Psoas muscle (tissue), 8 donors: ENCODE measurements around the gene C1orf21. TPM values are rescaled to one million over a fixed set of nuclear protein-coding genes. Genes with fewer than 3 reads are reported as not detected.
A peak's percentile ranks its signal among the peaks of the same experiment; 100 is the strongest.

ENCODE experiments used
- ATAC-seq, 4 donors: fragments of 200-7000 bp; cut with Tn5 transposase; one replicate each; pipeline ENCODE4 v1.9.1; 2020; ENCODE audit warnings: moderate library complexity in 3 of 4, mild to moderate bottlenecking in 2 of 4
- DNase-seq, 2 donors: peaks; one replicate each; pipeline ENCODE4 v3.0.0-alpha.2; 2020
- H3K27ac ChIP-seq: fragments of 200-600 bp; one replicate; pipeline ENCODE4 v1.8.0; 2022
- H3K27me3 ChIP-seq, 3 donors: fragments of 200-600 bp in 1 of 3; one replicate each; pipeline versions ENCODE4 v1.6.1 to v1.8.0; 2013 to 2022; ENCODE audit warnings: low read length in 2 of 3, mild to moderate bottlenecking in 2 of 3, moderate library complexity in 1 of 3; ENCODE audit not compliant: insufficient read depth in 3 of 3
- H3K36me3 ChIP-seq, 2 donors: fragments of 200-600 bp in 1 of 2; one replicate each; pipeline versions ENCODE4 v1.6.1 to v1.8.0; 2013 to 2022; ENCODE audit warnings: low read depth in 1 of 2, mild to moderate bottlenecking in 1 of 2, moderate library complexity in 1 of 2; ENCODE audit not compliant: insufficient read depth in 1 of 2
- H3K4me1 ChIP-seq: fragments of 200-600 bp; one replicate; pipeline ENCODE4 v1.8.0; 2022
- H3K4me3 ChIP-seq: fragments of 200-600 bp; one replicate; pipeline ENCODE4 v1.8.0; 2022; ENCODE audit warnings: mild to moderate bottlenecking
- H3K9me3 ChIP-seq: fragments of 200-600 bp; one replicate; pipeline ENCODE4 v1.8.0; 2022
- WGBS, 3 donors: extraction: QIAGEN DNeasy Blood & Tissue Kit; methylation state at CpG; one replicate each; pipeline versions ENCODE4 v1.1.6 to v1.1.7; 2013; 5-methylcytosine and 5-hydroxymethylcytosine counted together
- intact Hi-C, 2 donors: fragments of 100-400 bp; cut with DNase I; formaldehyde crosslinking; loops; one replicate each; pipeline versions ENCODE4 v1.11.0 to v1.14.2; 2022
- polyA plus RNA-seq, 3 donors: library from polyadenylated mRNA; stranded (reverse); fragments of 200-250 nt; gene quantifications; one replicate each; pipeline ENCODE4 v1.2.3, GENCODE V29; 2013
- total RNA-seq, 4 donors: library from RNA; stranded (reverse); fragmentation: NEBNext Ultra II Directional in 2 of 4; extraction: Animal tissue kit (Norgen Biotek cat#: 25700) in 2 of 4; gene quantifications; one replicate each; pipeline versions ENCODE4 v1.2.1 to v1.2.4, GENCODE V29; 2021 to 2023
- TF ChIP-seq, protein P1 (sequence below): fragments of 200-600 bp; IDR thresholded peaks from one replicate; pipeline ENCODE4 v1.8.0; 2022; ENCODE audit warnings: antibody characterized with exemption
- donor health status: healthy with polysubstance abuse.
- donor health status: DM: no; HTN: no; CAD: no; lungs with moderate emphysema.
- donor health status: Bipolar disorder and iron deficiency.
- donor health status: healthy.
- donor health status: DM: yes; HTN: yes; CAD: no.
- donor health status: DM: no; HTN: no; CAD: no.
- donor health status: DM: no; HTN: no; CAD: no.
- donor health status: DM: yes; HTN: yes; CAD: no.

C1orf21 gene
- total and polyA plus RNA-seq, 7 donors = 55.5 to 216 (median 171) TPM

GRCh38 chr1:184665360-184665759 lies 278.5 kb downstream of the C1orf21 start:
- TF ChIP-seq, protein P1, sequence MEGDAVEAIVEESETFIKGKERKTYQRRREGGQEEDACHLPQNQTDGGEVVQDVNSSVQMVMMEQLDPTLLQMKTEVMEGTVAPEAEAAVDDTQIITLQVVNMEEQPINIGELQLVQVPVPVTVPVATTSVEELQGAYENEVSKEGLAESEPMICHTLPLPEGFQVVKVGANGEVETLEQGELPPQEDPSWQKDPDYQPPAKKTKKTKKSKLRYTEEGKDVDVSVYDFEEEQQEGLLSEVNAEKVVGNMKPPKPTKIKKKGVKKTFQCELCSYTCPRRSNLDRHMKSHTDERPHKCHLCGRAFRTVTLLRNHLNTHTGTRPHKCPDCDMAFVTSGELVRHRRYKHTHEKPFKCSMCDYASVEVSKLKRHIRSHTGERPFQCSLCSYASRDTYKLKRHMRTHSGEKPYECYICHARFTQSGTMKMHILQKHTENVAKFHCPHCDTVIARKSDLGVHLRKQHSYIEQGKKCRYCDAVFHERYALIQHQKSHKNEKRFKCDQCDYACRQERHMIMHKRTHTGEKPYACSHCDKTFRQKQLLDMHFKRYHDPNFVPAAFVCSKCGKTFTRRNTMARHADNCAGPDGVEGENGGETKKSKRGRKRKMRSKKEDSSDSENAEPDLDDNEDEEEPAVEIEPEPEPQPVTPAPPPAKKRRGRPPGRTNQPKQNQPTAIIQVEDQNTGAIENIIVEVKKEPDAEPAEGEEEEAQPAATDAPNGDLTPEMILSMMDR = no peak
- no peaks in the 10 kb centered on the region for H3K27me3 ChIP-seq
- no peaks in the 10 kb centered on the region for H3K9me3 ChIP-seq
- peak overlapping the region; percentile 71 for H3K27ac ChIP-seq
- H3K4me3 ChIP-seq = no peak overlapping the region
- DNase-seq (no peak), ATAC-seq (peak in 3 of 4 donors; percentile 45 to 63 (median 53))
- intact Hi-C loops = loop anchor here (10.0 kb wide), 5 partner anchors 91 to 591 kb away; partner anchors contain the start of gene C1orf21 (in 1 of the 2)
- WGBS, 3 donors = 29 to 62% (median 44%) methylated on average over 6 of the region's 6 CpGs
- H3K4me1 ChIP-seq = peaks cover 13% of the 10 kb centered on the region
- H3K36me3 ChIP-seq = no peaks in the 10 kb centered on the region

DNA sequence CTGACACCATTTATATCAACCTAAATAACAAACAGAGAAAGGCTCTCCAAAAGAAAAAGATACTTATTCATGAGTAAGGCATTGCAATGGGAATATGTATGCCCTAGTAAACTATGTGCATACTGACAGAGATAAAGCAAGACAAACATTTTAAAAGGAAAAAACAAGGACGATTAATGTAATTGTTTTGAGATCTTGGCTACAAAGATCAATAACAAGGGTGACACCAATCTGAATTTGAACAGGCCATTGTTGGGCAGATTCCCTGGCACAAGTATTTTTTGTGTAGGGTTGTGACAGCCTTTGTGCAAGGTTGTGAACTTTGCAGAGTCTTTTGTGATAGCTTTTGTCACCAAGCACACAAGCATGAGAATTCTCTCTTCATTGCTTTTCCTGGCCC lies 282.6 kb downstream of the C1orf21 start:
- no peak overlapping the region for H3K4me3 ChIP-seq
- no peak for ATAC-seq
- no peaks in the 10 kb centered on the region for H3K27me3 ChIP-seq
- intact Hi-C loops = loop anchor here (10.0 kb wide), 5 partner anchors 95 to 595 kb away; partner anchors contain the start of gene C1orf21 (in 1 of the 2)
- H3K36me3 ChIP-seq = no peaks in the 10 kb centered on the region
- DNase-seq = no peak
- TF ChIP-seq, protein P1 = no peak
- WGBS, 3 donors = 62 to 77% (median 67%) methylated on average over 1 of the region's 1 CpG
- no peaks in the 10 kb centered on the region for H3K9me3 ChIP-seq
- no peak overlapping the region for H3K27ac ChIP-seq
- peaks cover 7% of the 10 kb centered on the region for H3K4me1 ChIP-seq

DNA sequence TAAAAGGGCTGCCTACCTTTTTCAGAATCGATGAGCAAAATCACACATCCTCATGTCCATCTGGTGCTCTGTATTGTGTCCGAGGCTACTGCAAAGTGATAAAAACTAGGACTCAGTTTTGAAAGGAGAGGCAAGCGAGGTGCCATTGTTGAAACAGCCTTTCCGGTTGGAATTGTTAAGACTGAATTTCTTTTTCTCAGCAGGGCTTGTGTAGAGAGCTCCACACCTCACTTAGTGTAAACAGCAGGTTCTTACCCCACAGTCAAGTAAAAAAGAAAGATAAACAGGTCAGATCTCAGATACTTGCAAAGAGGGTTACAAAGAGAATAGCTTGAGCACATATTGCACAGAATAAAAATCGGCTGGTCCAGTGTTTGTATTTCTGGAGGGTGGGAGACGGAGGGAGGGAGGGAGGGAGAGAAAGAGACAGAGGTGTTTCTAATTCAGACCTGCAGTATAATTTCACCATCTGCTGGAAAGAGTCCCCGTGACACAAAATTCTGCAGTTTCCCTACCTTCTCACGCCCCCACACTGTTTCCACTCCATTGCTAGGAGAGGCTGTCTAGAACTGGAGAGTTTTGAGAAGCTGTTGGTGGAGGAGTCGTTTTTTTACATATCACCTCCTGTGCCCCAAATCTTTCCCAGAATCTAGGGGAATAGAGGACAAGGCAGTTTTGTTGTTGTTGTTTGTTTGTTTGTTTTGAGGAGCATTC lies 285.3 kb downstream of the C1orf21 start:
- WGBS, 3 donors = 70 to 75% (median 73%) methylated on average over 9 of the region's 9 CpGs
- Histone ChIP-seq H3K27ac (no peak overlapping the region), H3K27me3 (no peaks in the 10 kb centered on the region), H3K9me3 (no peaks in the 10 kb centered on the region), H3K36me3 (no peaks in the 10 kb centered on the region), H3K4me1 (no peaks in the 10 kb centered on the region), H3K4me3 (no peak overlapping the region)
- DNase-seq (no peak), ATAC-seq (no peak)
- TF ChIP-seq, protein P1 = no peak
- intact Hi-C loops = no loop called here

DNA sequence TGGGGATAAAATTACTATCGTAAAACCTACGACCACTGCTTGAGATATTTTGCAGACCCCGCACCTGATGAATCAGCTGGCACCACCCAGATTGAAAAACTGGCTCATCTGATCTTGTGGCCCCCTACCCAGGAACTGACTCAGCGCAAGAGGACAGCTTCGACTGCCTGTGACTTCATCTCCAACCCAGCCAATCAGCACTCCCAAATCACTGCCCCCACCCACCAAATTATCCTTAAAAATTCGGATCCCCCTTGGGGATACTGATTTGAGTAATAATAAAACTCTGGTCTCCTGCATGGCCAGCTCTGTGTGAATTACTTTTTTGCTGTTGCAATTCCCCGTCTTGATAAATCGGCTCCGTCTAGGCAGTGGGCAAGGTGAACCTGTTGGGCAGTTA lies 286.5 kb downstream of the C1orf21 start:
- no peak overlapping the region for H3K4me3 ChIP-seq
- DNase-seq (no peak), ATAC-seq (no peak)
- no peaks in the 10 kb centered on the region for H3K36me3 ChIP-seq
- TF ChIP-seq, protein P1 = no peak
- 71 to 80% (median 76%) methylated on average over 9 of the region's 9 CpGs for WGBS, 3 donors
- no peaks in the 10 kb centered on the region for H3K9me3 ChIP-seq
- no peak overlapping the region for H3K27ac ChIP-seq
- no peaks in the 10 kb centered on the region for H3K27me3 ChIP-seq
- H3K4me1 ChIP-seq = no peaks in the 10 kb centered on the region
- intact Hi-C loops = no loop called here

DNA sequence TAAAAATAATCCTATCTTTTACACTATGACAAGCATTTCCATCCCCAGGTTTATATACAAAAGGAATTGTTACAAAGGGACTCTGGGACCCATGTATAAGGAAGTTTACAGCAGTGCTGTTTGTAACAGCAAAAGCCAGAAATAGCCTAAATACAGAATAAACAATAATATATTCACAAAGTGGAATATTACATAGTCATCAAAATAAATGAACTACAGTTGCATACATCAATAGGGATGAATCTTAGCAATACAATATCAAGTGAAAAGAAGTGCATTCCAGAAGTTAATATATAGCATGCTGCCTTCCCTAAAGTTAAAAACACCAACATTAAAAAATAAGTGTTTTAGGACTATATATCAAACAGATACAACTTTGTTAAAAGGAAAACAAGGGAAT lies 290.5 kb downstream of the C1orf21 start:
- peaks cover 11% of the 10 kb centered on the region for H3K9me3 ChIP-seq
- H3K4me3 ChIP-seq = no peak overlapping the region
- H3K27me3 ChIP-seq = no peaks in the 10 kb centered on the region
- TF ChIP-seq, protein P1 = no peak
- no peaks in the 10 kb centered on the region for H3K36me3 ChIP-seq
- H3K4me1 ChIP-seq = no peaks in the 10 kb centered on the region
- no peak for ATAC-seq
- H3K27ac ChIP-seq = no peak overlapping the region
- intact Hi-C loops = no loop called here
- no peak for DNase-seq
